IMR-90 (cell line): ENCODE data around the gene TP53TG5. TPM values are rescaled to one million over a fixed set of nuclear protein-coding genes. Genes with fewer than 3 reads are reported as not detected.
A peak's percentile ranks its signal among the peaks of the same experiment; 100 is the strongest.

Experiments used
- ATAC-seq: fragments of 200-7000 bp; cut with Tn5 transposase; 2 replicates; pipeline ENCODE4 v1.9.1; 2020; ENCODE audit warnings: low read depth, mild to moderate bottlenecking, moderate library complexity
- BruUV-seq: library from RNA; stranded (reverse); fragments of 400-500 nt; replicated peaks from 2 replicates; lab custom pipeline; 2021; lab: Mats Ljungman, UMichigan
- CTCF ChIA-PET: fragments of 300-600 bp; formaldehyde crosslinking; extraction: SDS; loops from one replicate; lab custom pipeline; 2021; ENCODE audit warnings: antibody characterized with exemption; lab: Yijun Ruan, JAX
- POLR2A ChIA-PET: fragments of 300-600 bp; sonication (Branson Sonifier 250); formaldehyde crosslinking; loops from one replicate; lab custom pipeline; 2022; ENCODE audit warnings: antibody characterized with exemption; ENCODE audit not compliant: unreplicated experiment; lab: Charles Lee
- DNase-seq: peaks from one replicate; pipeline ENCODE4 v3.0.0; 2013
- H2AFZ ChIP-seq: replicated peaks from 2 replicates; pipeline ENCODE3; 2013; ENCODE audit warnings: low read length, mild to moderate bottlenecking; ENCODE audit not compliant: poor library complexity
- H2AK5ac ChIP-seq: 2 replicates; pipeline ENCODE4 v1.6.1; 2013; ENCODE audit warnings: low read depth, low read length, inconsistent platforms
- H2AK9ac ChIP-seq: replicated peaks from 2 replicates; pipeline ENCODE3; 2013; ENCODE audit warnings: mild to moderate bottlenecking, low read depth, low read length, moderate library complexity; ENCODE audit not compliant: poor library complexity
- H2BK120ac ChIP-seq: 2 replicates; pipeline ENCODE4 v1.6.1; 2013; ENCODE audit warnings: low read depth, low read length, inconsistent platforms
- H2BK15ac ChIP-seq: 3 replicates; pipeline ENCODE4 v1.6.1; 2013; ENCODE audit warnings: low read depth, low read length, inconsistent platforms
- H2BK20ac ChIP-seq: 2 replicates; pipeline ENCODE4 v1.6.1; 2013; ENCODE audit warnings: low read depth, mild to moderate bottlenecking, inconsistent platforms, low read length, moderate library complexity
- H2BK5ac ChIP-seq: 2 replicates; pipeline ENCODE4 v1.6.1; 2013; ENCODE audit warnings: mild to moderate bottlenecking, low read depth, low read length, inconsistent platforms; ENCODE audit not compliant: poor library complexity, severe bottlenecking
- H3K14ac ChIP-seq: replicated peaks from 2 replicates; pipeline ENCODE4 v1.6.1; 2013; ENCODE audit warnings: low read depth, low read length, inconsistent platforms
- H3K18ac ChIP-seq: 2 replicates; pipeline ENCODE4 v1.6.1; 2013; ENCODE audit warnings: low read depth, low read length, control low read depth
- H3K23ac ChIP-seq: 2 replicates; pipeline ENCODE4 v1.6.1; 2013; ENCODE audit warnings: low read depth, low read length, inconsistent platforms
- H3K27ac ChIP-seq: 2 replicates; pipeline ENCODE4 v1.5.1; 2013; ENCODE audit warnings: mild to moderate bottlenecking, control low read depth, low read length; ENCODE audit not compliant: insufficient read depth
- H3K27me3 ChIP-seq: 2 replicates; pipeline ENCODE4 v1.6.1; 2013; ENCODE audit warnings: low read length; ENCODE audit not compliant: control insufficient read depth, insufficient read depth
- H3K36me3 ChIP-seq: 2 replicates; pipeline ENCODE4 v1.6.1; 2013; ENCODE audit warnings: low read length, mixed read lengths; ENCODE audit not compliant: control insufficient read depth, insufficient read depth
- H3K4ac ChIP-seq: 2 replicates; pipeline ENCODE4 v1.6.1; 2013; ENCODE audit warnings: low read depth, low read length, inconsistent platforms
- H3K4me1 ChIP-seq: 2 replicates; pipeline ENCODE4 v1.6.1; 2013; ENCODE audit warnings: low read length, mixed read lengths; ENCODE audit not compliant: control insufficient read depth, insufficient read depth
- H3K4me2 ChIP-seq: 2 replicates; pipeline ENCODE4 v1.6.1; 2013; ENCODE audit warnings: low read depth, mild to moderate bottlenecking, control low read depth, low read length, moderate library complexity
- H3K4me3 ChIP-seq: 2 replicates; pipeline ENCODE4 v1.5.1; 2013; ENCODE audit warnings: low read depth, mild to moderate bottlenecking, control low read depth, low read length, moderate library complexity; ENCODE audit not compliant: insufficient read depth
- H3K56ac ChIP-seq: 2 replicates; pipeline ENCODE4 v1.6.1; 2013; ENCODE audit warnings: low read length, inconsistent platforms; ENCODE audit not compliant: insufficient read depth; ENCODE audit errors: extremely low read depth
- H3K79me1 ChIP-seq, 2 experiments: 2 replicates each; pipeline ENCODE4 v1.6.1; 2013; ENCODE audit warnings: low read length in 2 of 2, inconsistent platforms in 1 of 2, low read depth in 1 of 2
- H3K9ac ChIP-seq: 2 replicates; pipeline ENCODE4 v1.6.1; 2013; ENCODE audit warnings: low read depth, low read length, control low read depth
- H3K9me1 ChIP-seq: 2 replicates; pipeline ENCODE4 v1.6.1; 2013; ENCODE audit warnings: low read length, inconsistent platforms; ENCODE audit not compliant: insufficient read depth
- H3K9me3 ChIP-seq: 2 replicates; pipeline ENCODE4 v1.6.1; 2013; ENCODE audit warnings: low read length; ENCODE audit not compliant: control insufficient read depth, insufficient read depth
- H4K20me1 ChIP-seq: 2 replicates; pipeline ENCODE4 v1.6.1; 2013; ENCODE audit warnings: low read length, inconsistent platforms; ENCODE audit not compliant: insufficient read depth
- H4K5ac ChIP-seq: 2 replicates; pipeline ENCODE4 v1.6.1; 2013; ENCODE audit warnings: mild to moderate bottlenecking, low read depth, low read length, control low read depth
- H4K8ac ChIP-seq, 2 experiments: 2 replicates each; pipeline ENCODE4 v1.6.1; 2013; ENCODE audit warnings: low read depth in 2 of 2, low read length in 2 of 2, control low read depth in 1 of 2, inconsistent platforms in 1 of 2
- H4K91ac ChIP-seq: 2 replicates; pipeline ENCODE4 v1.6.1; 2013; ENCODE audit warnings: low read depth, low read length, inconsistent platforms; ENCODE audit not compliant: insufficient read depth
- BHLHE40 ChIP-seq: fragments of 150-350 bp; IDR thresholded peaks from 2 replicates; pipeline ENCODE4 v1.6.1; 2016; ENCODE audit warnings: mild to moderate bottlenecking, low read depth, low read length
- CEBPB ChIP-seq: IDR thresholded peaks from 2 replicates; pipeline ENCODE4 v1.6.1; 2012; ENCODE audit warnings: low read depth, low read length, improper control_type of control experiment
- CTCF ChIP-seq: conservative IDR thresholded peaks from 2 replicates; pipeline ENCODE4 v1.5.1; 2012; ENCODE audit warnings: mild to moderate bottlenecking, low read depth, low read length, improper control_type of control experiment
- FOS ChIP-seq: fragments of 150-350 bp; IDR thresholded peaks from 2 replicates; pipeline ENCODE4 v1.6.1; 2016; ENCODE audit warnings: low read depth, low read length
- MXI1 ChIP-seq: IDR thresholded peaks from 2 replicates; pipeline ENCODE4 v1.6.1; 2012; ENCODE audit warnings: low read depth, mild to moderate bottlenecking, low read length, moderate library complexity, borderline replicate concordance
- WGBS, 2 experiments: methylation state at CpG; one replicate each; pipeline versions ENCODE4 v1.1.5 to v1.1.7; 2013; ENCODE audit warnings: missing lambda C conversion rate in 2 of 2; ENCODE audit not compliant: insufficient read length in 1 of 2; ENCODE audit errors: extremely low coverage in 2 of 2; 5-methylcytosine and 5-hydroxymethylcytosine counted together
- dilution Hi-C: fragments of 300-500 bp; cut with HindIII; formaldehyde crosslinking; loops from one replicate; pipeline ENCODE4 v1.14.3; 2018; ENCODE audit warnings: low sequenced_read_pairs; ENCODE audit not compliant: unreplicated experiment
- in situ Hi-C: fragments of 300-500 bp; cut with MboI; formaldehyde crosslinking; loops from 3 replicates; pipeline ENCODE4 v1.14.3; 2019; ENCODE audit warnings: low sequenced_read_pairs, inconsistent platforms, mixed read lengths
- intact Hi-C: fragments of 100-400 bp; cut with micrococcal nuclease; formaldehyde crosslinking; loops from 2 replicates; pipeline ENCODE4 v1.10.0; 2022
- polyA plus RNA-seq, 3 experiments: library from polyadenylated mRNA; depleted of rRNA; stranded (reverse); fragments of >200 nt; gene quantifications; 2 replicates each; pipeline ENCODE4 v1.2.3, GENCODE V29; 2012; ENCODE audit warnings: low replicate concordance in 1 of 3
- total RNA-seq: library from RNA; depleted of rRNA; stranded (reverse); fragments of >200 nt; gene quantifications from 2 replicates; pipeline ENCODE4 v1.2.3, GENCODE V29; 2012
- TF ChIP-seq, protein P1 (sequence below): fragments of 150-350 bp; IDR thresholded peaks from 2 replicates; pipeline ENCODE4 v1.6.1; 2016; ENCODE audit warnings: low read depth, mild to moderate bottlenecking, low read length, moderate library complexity, borderline replicate concordance

The TP53TG5 gene
- total and polyA plus RNA-seq, 2 of the 4 experiments (the other 2 are of a cell fraction): not detected

- TF ChIP-seq CTCF: no peak
Observed at GRCh38 chr20:45419188-45420091, 41.3 kb upstream of the TP53TG5 start (continued).

- no peak overlapping the region for H2BK20ac ChIP-seq
- in situ Hi-C loops: loop anchor here (5.0 kb wide), 1 partner anchor 40 kb away; the partner anchor contains the start of gene TP53TG5
- no peak overlapping the region for H2AFZ ChIP-seq
- peak overlapping the region; percentile 82; the same call in 1 of the 2 replicates for H4K5ac ChIP-seq
- no peak overlapping the region for H3K56ac ChIP-seq
- no peak overlapping the region for H3K9ac ChIP-seq
- H4K20me1 ChIP-seq: no peaks in the 10 kb centered on the region
- H2BK15ac ChIP-seq: no peak overlapping the region
- peak overlapping the region; percentile 88; the same call in 1 of the 2 replicates for H3K14ac ChIP-seq
- peaks cover 9% of the 10 kb centered on the region; the same call in 1 of the 2 replicates for H3K4me1 ChIP-seq
- no TSS peak for BruUV-seq
- peak overlapping the region; percentile 97 to 98; a peak in 2 of 4 replicates for H4K8ac ChIP-seq
- POLR2A ChIA-PET: no interaction called here
- no peaks in the 10 kb centered on the region for H3K27me3 ChIP-seq
- WGBS, 2 experiments: no CpG with 5 or more reads among the region's 2 CpGs
- H3K36me3 ChIP-seq: peaks cover 22% of the 10 kb centered on the region
- H2BK5ac ChIP-seq: no peak overlapping the region
- peaks cover 10% of the 10 kb centered on the region for H3K9me1 ChIP-seq
- H3K9me3 ChIP-seq: no peaks in the 10 kb centered on the region
- peak overlapping the region; percentile 97 for H3K4me2 ChIP-seq
- DNase-seq (no peak), ATAC-seq (no peak)
- H4K91ac ChIP-seq: no peak overlapping the region
- H3K79me1 ChIP-seq: peaks cover 21 to 46% of the 10 kb centered on the region in 2 experiments
- no peak overlapping the region; the same call in 1 of the 2 replicates for H2AK5ac ChIP-seq
- intact Hi-C loops: loop anchor here (5.0 kb wide), 1 partner anchor 55 kb away; the partner anchor contains the start of gene SYS1
- CTCF ChIA-PET: interaction anchor here (0.7 kb wide), 1 partner anchor 259 kb away, joined by 3 read pairs; no protein-coding TSS in a partner anchor
- dilution Hi-C loops: no loop called here
- peak overlapping the region; percentile 90 for H3K4me3 ChIP-seq
- no peak overlapping the region for H3K23ac ChIP-seq
- no peak overlapping the region; the same call in 1 of the 2 replicates for H3K4ac ChIP-seq
- no peak overlapping the region for H2BK120ac ChIP-seq
- H3K27ac ChIP-seq: no peak overlapping the region
- H2AK9ac ChIP-seq: no peak overlapping the region
- no peak overlapping the region for H3K18ac ChIP-seq
- TF ChIP-seq FOS (no peak), CTCF (no peak), BHLHE40 (no peak), MXI1 (no peak), CEBPB (no peak)
- TF ChIP-seq, protein P1, sequence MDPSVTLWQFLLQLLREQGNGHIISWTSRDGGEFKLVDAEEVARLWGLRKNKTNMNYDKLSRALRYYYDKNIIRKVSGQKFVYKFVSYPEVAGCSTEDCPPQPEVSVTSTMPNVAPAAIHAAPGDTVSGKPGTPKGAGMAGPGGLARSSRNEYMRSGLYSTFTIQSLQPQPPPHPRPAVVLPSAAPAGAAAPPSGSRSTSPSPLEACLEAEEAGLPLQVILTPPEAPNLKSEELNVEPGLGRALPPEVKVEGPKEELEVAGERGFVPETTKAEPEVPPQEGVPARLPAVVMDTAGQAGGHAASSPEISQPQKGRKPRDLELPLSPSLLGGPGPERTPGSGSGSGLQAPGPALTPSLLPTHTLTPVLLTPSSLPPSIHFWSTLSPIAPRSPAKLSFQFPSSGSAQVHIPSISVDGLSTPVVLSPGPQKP: no peak
Observed at GRCh38 chr20:45416917-45417316, 38.8 kb upstream of the TP53TG5 start.
